K562 (cell line): ENCODE measurements around the gene SPRED2. TPM values are rescaled to one million over a fixed set of nuclear protein-coding genes. Genes with fewer than 3 reads are reported as not detected.

ENCODE experiments used
- ATAC-seq: fragments of 200-7000 bp; cut with Tn5 transposase; 3 replicates; pipeline ENCODE4 v1.9.1; 2020; ENCODE audit warnings: moderate library complexity
- BruUV-seq: library from RNA; stranded (reverse); fragments of 400-500 nt; replicated peaks from 2 replicates; lab custom pipeline; 2021; lab: Mats Ljungman, UMichigan
- CTCF ChIA-PET: fragments of 300-600 bp; formaldehyde crosslinking; extraction: SDS; loops from one replicate; lab custom pipeline; 2021; ENCODE audit warnings: low intra/inter-chr PET ratio; lab: Yijun Ruan, JAX
- POLR2A ChIA-PET: fragments of 300-600, 350-650 bp; sonication (Branson Sonifier 250); formaldehyde crosslinking; extraction: SDS; loops from one replicate; lab custom pipeline; 2021; ENCODE audit warnings: antibody characterized with exemption, inconsistent platforms; lab: Yijun Ruan, JAX
- DNase-seq, 4 experiments: peaks; one replicate each; pipeline versions ENCODE4 v3.0.0 to v3.0.0-alpha.2; 2011 to 2018; ENCODE audit warnings: low spot score in 3 of 4, mixed read lengths in 3 of 4; ENCODE audit errors: extremely low read depth in 1 of 4
- FAIRE-seq: peaks from 2 replicates; lab custom pipeline; 2011; peaks lifted over from hg19 to GRCh38; lab: Jason Lieb, UNC
- H2AFZ ChIP-seq: 2 replicates; pipeline ENCODE4 v1.6.0; 2011; ENCODE audit warnings: low read depth, low read length, control low read depth, inconsistent platforms
- H3K27ac ChIP-seq: fragments of 200-600 bp; 3 replicates; pipeline ENCODE4 v1.8.0; 2011; ENCODE audit warnings: low read depth, mild to moderate bottlenecking, control low read depth, inconsistent platforms, low read length, moderate library complexity, mixed read lengths; ENCODE audit errors: extremely low read depth
- H3K27me3 ChIP-seq, 2 experiments: fragments of 300-600 bp in 1 of 2; 2 replicates in 1 of 2; 3 replicates in 1 of 2; pipeline versions ENCODE4 v1.6.0 to v1.8.0; 2011; ENCODE audit warnings: inconsistent platforms in 2 of 2, low read length in 2 of 2, mild to moderate bottlenecking in 1 of 2, mixed read lengths in 1 of 2, moderate library complexity in 1 of 2; ENCODE audit not compliant: control insufficient read depth in 2 of 2, insufficient read depth in 2 of 2
- H3K36me3 ChIP-seq: fragments of 300-600 bp; 3 replicates; pipeline ENCODE4 v1.8.0; 2011; ENCODE audit warnings: mild to moderate bottlenecking, low read length, inconsistent platforms; ENCODE audit not compliant: control insufficient read depth, insufficient read depth
- H3K4me1 ChIP-seq, 2 experiments: fragments of 200-600 bp in 1 of 2; replicated peaks in 1 of 2; 2 replicates in 1 of 2; 3 replicates in 1 of 2; pipeline versions ENCODE4 v1.5.1 to v1.8.0; 2011; ENCODE audit warnings: inconsistent platforms in 2 of 2, low read length in 2 of 2, mild to moderate bottlenecking in 1 of 2, mixed read lengths in 1 of 2, moderate library complexity in 1 of 2; ENCODE audit not compliant: control insufficient read depth in 2 of 2, insufficient read depth in 2 of 2
- H3K4me2 ChIP-seq: 2 replicates; pipeline ENCODE4 v1.6.1; 2011; ENCODE audit warnings: low read length, control low read depth, inconsistent platforms, mixed read lengths; ENCODE audit not compliant: insufficient read depth
- H3K4me3 ChIP-seq: fragments of 200-600 bp; sonication (generic), shearing (Covaris generic); 2 replicates; pipeline ENCODE4 v1.5.1; 2016; ENCODE audit warnings: control low read depth, inconsistent platforms
- H3K79me2 ChIP-seq: fragments of 200-600 bp; 3 replicates; pipeline ENCODE4 v1.8.0; 2011; ENCODE audit warnings: low read length, inconsistent platforms; ENCODE audit not compliant: control insufficient read depth, insufficient read depth
- H3K9ac ChIP-seq, 2 experiments: 2 replicates each; pipeline versions ENCODE4 v1.6.0 to v1.6.1; 2011; ENCODE audit warnings: low read depth in 2 of 2, low read length in 2 of 2, control low read depth in 1 of 2, inconsistent platforms in 1 of 2, mild to moderate bottlenecking in 1 of 2, mixed read lengths in 1 of 2; ENCODE audit not compliant: insufficient read depth in 1 of 2
- H3K9me1 ChIP-seq: one replicate; pipeline ENCODE4 v1.6.0; 2011; ENCODE audit warnings: inconsistent platforms, mild to moderate bottlenecking, low read length, moderate library complexity; ENCODE audit not compliant: control insufficient read depth, insufficient read depth
- H3K9me3 ChIP-seq: replicated peaks from 2 replicates; pipeline ENCODE4 v1.5.1; 2011; ENCODE audit warnings: low read depth, low read length, inconsistent platforms; ENCODE audit not compliant: control insufficient read depth, insufficient read depth
- H4K20me1 ChIP-seq: replicated peaks from 2 replicates; pipeline ENCODE4 v1.6.1; 2011; ENCODE audit warnings: low read length, inconsistent platforms, mixed read lengths; ENCODE audit not compliant: control insufficient read depth, insufficient read depth
- CBX2 ChIP-seq: fragments of 200-600 bp; sonication (generic); IDR thresholded peaks from one replicate; pipeline ENCODE4 v1.6.1; 2012; ENCODE audit warnings: mild to moderate bottlenecking, low read length, inconsistent platforms; ENCODE audit not compliant: insufficient read depth, poor library complexity, severe bottlenecking
- ILK ChIP-seq: fragments of 450-650 bp; IDR thresholded peaks from 2 replicates; pipeline ENCODE4 v1.6.1; 2016; ENCODE audit warnings: missing genetic modification characterization, low read depth, mild to moderate bottlenecking, missing compliant biosample characterization, moderate library complexity, borderline replicate concordance
- MEIS2 ChIP-seq: fragments of 450-650 bp; IDR thresholded peaks from 2 replicates; pipeline ENCODE4 v1.6.1; 2014; ENCODE audit warnings: mild to moderate bottlenecking; ENCODE audit not compliant: partially characterized antibody
- MYBL2 ChIP-seq, 2 experiments: fragments of 450-650 bp in 1 of 2; sonication (generic) in 1 of 2; formaldehyde crosslinking in 1 of 2; IDR thresholded peaks; 2 replicates each; pipeline versions ENCODE4 v1.6.1 to v1.8.1; 2017 to 2022; ENCODE audit warnings: borderline replicate concordance in 1 of 2, inconsistent platforms in 1 of 2, low read depth in 1 of 2, mild to moderate bottlenecking in 1 of 2, missing genetic modification reagents in 1 of 2, moderate library complexity in 1 of 2
- NELFE ChIP-seq: IDR thresholded peaks from 2 replicates; pipeline ENCODE4 v1.6.1; 2011; ENCODE audit warnings: mild to moderate bottlenecking; ENCODE audit not compliant: insufficient read depth, insufficient read length
- PRMT5 ChIP-seq: sonication (generic); formaldehyde crosslinking; IDR thresholded peaks from 2 replicates; pipeline ENCODE4 v1.5.0; 2020; ENCODE audit warnings: missing genetic modification reagents
- PTRF ChIP-seq: fragments of 450-650 bp; IDR thresholded peaks from 2 replicates; pipeline ENCODE4 v1.6.1; 2016; ENCODE audit warnings: mild to moderate bottlenecking, missing genetic modification characterization, missing compliant biosample characterization
- RHOXF2B ChIP-seq: fragments of 250-450 bp; sonication (Bioruptor Pico); conservative IDR thresholded peaks from 2 replicates; pipeline ENCODE4 v1.5.1; 2021
- SMAD2 ChIP-seq: fragments of 150-350 bp; IDR thresholded peaks from 2 replicates; pipeline ENCODE4 v1.6.1; 2014; ENCODE audit warnings: low read depth, mild to moderate bottlenecking, low read length
- SMARCE1 ChIP-seq: fragments of 450-650 bp; IDR thresholded peaks from 2 replicates; pipeline ENCODE4 v1.7.1; 2016; ENCODE audit warnings: mild to moderate bottlenecking
- SRSF1 ChIP-seq: fragments of 200-400 bp; formaldehyde crosslinking; IDR thresholded peaks from 2 replicates; pipeline ENCODE4 v1.6.1; 2017; ENCODE audit warnings: mild to moderate bottlenecking, low read depth, low read length, moderate library complexity
- ZBTB8A ChIP-seq: fragments of 450-650 bp; IDR thresholded peaks from 2 replicates; pipeline ENCODE4 v1.6.1; 2018; ENCODE audit warnings: mild to moderate bottlenecking, moderate library complexity; ENCODE audit not compliant: partially characterized antibody
- ZC3H4 ChIP-seq: sonication (generic); formaldehyde crosslinking; IDR thresholded peaks from 2 replicates; pipeline ENCODE4 v1.9.0; 2021; ENCODE audit warnings: missing genetic modification reagents, borderline replicate concordance
- ZC3H8 ChIP-seq: fragments of 450-650 bp; IDR thresholded peaks from 2 replicates; pipeline ENCODE4 v1.6.1; 2017
- ZFX ChIP-seq: sonication (generic); formaldehyde crosslinking; IDR thresholded peaks from 2 replicates; pipeline ENCODE4 v1.8.0; 2022; ENCODE audit warnings: mild to moderate bottlenecking, missing genetic modification reagents, moderate library complexity
- ZNF316 ChIP-seq: fragments of 450-650 bp; IDR thresholded peaks from 2 replicates; pipeline ENCODE4 v1.6.1; 2016
- WGBS: fragments of 100-300 bp; shearing (Covaris generic); methylation state at CpG from one replicate; pipeline ENCODE4 v1.1.6; 2016; ENCODE audit warnings: low coverage, mixed read lengths; ENCODE audit not compliant: insufficient coverage; ENCODE audit errors: missing lambda C conversion rate; 5-methylcytosine and 5-hydroxymethylcytosine counted together
- in situ Hi-C: fragments of 300-500 bp; cut with MboI; formaldehyde crosslinking; loops from 4 replicates; pipeline ENCODE4 v1.15.0; 2018; ENCODE audit warnings: inconsistent platforms, mixed read lengths
- intact Hi-C: fragments of 100-400 bp; cut with micrococcal nuclease; formaldehyde crosslinking; loops from 2 replicates; pipeline ENCODE4 v1.14.2; 2022
- polyA plus RNA-seq, 8 experiments: library from polyadenylated mRNA; depleted of rRNA in 4 of 8; stranded (reverse) in 5 of 8; unstranded in 3 of 8; fragments of >200 nt; fragmentation: Nextera tagmentation in 2 of 8; fragmentation: Illumina TruSeq in 1 of 8; extraction: Ambion mirVana in 2 of 8; extraction: Trizol in 1 of 8; gene quantifications; 2 replicates each; pipeline versions ENCODE4 v1.2.1 to v1.2.3, GENCODE V29; 2011 to 2014; ENCODE audit warnings: inconsistent platforms in 1 of 8, missing spikeins in 1 of 8
- total RNA-seq, 7 experiments: library from RNA; depleted of rRNA in 6 of 7; stranded (reverse); fragments of >200 nt in 6 of 7; fragmentation: Illumina TruSeq in 2 of 7; extraction: Trizol in 2 of 7; gene quantifications; 2 replicates each; pipeline versions ENCODE4 v1.2.1 to v1.2.3, GENCODE V29; 2011 to 2021; ENCODE audit warnings: low replicate concordance in 1 of 7
- TF ChIP-seq, protein P1 (sequence below): fragments of 250-450 bp; sonication (Bioruptor Pico); IDR thresholded peaks from 2 replicates; pipeline ENCODE4 v1.8.0; 2021; ENCODE audit warnings: moderate library complexity, mild to moderate bottlenecking, inconsistent platforms
- TF ChIP-seq, protein P2 (sequence below): sonication (generic); formaldehyde crosslinking; IDR thresholded peaks from 2 replicates; pipeline ENCODE4 v1.8.1; 2023; ENCODE audit warnings: mild to moderate bottlenecking, missing genetic modification reagents, moderate library complexity
- TF ChIP-seq, protein P3 (sequence below): IDR thresholded peaks from 2 replicates; pipeline ENCODE4 v1.6.1; 2016; ENCODE audit warnings: missing genetic modification characterization, missing compliant biosample characterization
- TF ChIP-seq, protein P4 (sequence below), 3 experiments: IDR thresholded peaks in 2 of 3; conservative IDR thresholded peaks in 1 of 3; 2 replicates each; pipeline ENCODE4 v1.5.1; 2011 to 2012; ENCODE audit warnings: low read length in 3 of 3, mild to moderate bottlenecking in 3 of 3, control low read depth in 2 of 3, improper control_type of control experiment in 1 of 3, inconsistent platforms in 1 of 3, low read depth in 1 of 3, mixed read lengths in 1 of 3, moderate library complexity in 1 of 3; ENCODE audit not compliant: insufficient read depth in 2 of 3

The SPRED2 gene
- total and polyA plus RNA-seq, 9 of the 15 experiments (the other 6 are each of a cell fraction or from before 2014, with no cell fraction given) = 4.6 to 50.8 (median 14.1) TPM

DNA sequence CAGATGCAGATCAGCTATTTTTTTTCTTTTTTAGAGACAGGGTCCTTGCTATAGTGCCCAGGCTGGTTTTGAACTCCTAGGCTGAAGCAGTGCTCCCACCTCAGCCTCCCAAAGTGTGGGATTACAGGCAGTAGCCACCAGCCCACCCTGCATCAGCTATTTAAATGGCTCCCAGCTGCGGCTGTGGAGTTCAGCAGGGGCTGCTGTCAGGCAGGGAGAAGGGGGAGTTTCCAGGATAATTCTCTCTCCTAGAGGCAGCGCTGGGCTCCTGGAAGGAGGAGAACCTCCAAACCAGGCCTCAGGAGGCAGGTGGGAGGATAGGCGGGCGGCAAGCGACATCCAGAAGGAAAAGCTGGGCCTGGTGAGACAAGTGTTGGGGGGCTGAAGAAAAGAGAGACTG lies 139.0 kb downstream of the SPRED2 start:
- Histone ChIP-seq H3K4me2 (no peak overlapping the region), H4K20me1 (no peaks in the 10 kb centered on the region), H3K9me3 (no peaks in the 10 kb centered on the region), H3K4me3 (no peak overlapping the region), H3K27ac (no peak overlapping the region), H3K9me1 (no peaks in the 10 kb centered on the region), H3K4me1 (peaks cover 30 to 34% of the 10 kb centered on the region in 2 experiments), H3K36me3 (no peaks in the 10 kb centered on the region), H3K27me3 (no peaks in the 10 kb centered on the region), H3K79me2 (no peaks in the 10 kb centered on the region), H2AFZ (peak overlapping the region; percentile 50), H3K9ac (no peak overlapping the region; a peak in 1 of 4 replicates)
- BruUV-seq = no TSS peak
- intact Hi-C loops = no loop called here
- DNase-seq (no peak), FAIRE-seq (no peak), ATAC-seq (peak; percentile 6; the same call in 1 of the 3 replicates)
- WGBS = 92% methylated on average over 4 of the region's 5 CpGs
- in situ Hi-C loops = no loop called here
- TF ChIP-seq, protein P1, sequence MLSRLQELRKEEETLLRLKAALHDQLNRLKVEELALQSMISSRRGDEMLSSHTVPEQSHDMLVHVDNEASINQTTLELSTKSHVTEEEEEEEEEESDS (CRISPR knock-in tag) = no peak
- TF ChIP-seq ZFX = no peak
- no peak for TF ChIP-seq CBX2
- TF ChIP-seq RHOXF2B (CRISPR knock-in tag) = no peak
- no peak for TF ChIP-seq SRSF1
- TF ChIP-seq ZC3H4 (CRISPR knock-in tag) = no peak
- TF ChIP-seq SMAD2 = no peak
- TF ChIP-seq NELFE = no peak
- TF ChIP-seq, protein P2, sequence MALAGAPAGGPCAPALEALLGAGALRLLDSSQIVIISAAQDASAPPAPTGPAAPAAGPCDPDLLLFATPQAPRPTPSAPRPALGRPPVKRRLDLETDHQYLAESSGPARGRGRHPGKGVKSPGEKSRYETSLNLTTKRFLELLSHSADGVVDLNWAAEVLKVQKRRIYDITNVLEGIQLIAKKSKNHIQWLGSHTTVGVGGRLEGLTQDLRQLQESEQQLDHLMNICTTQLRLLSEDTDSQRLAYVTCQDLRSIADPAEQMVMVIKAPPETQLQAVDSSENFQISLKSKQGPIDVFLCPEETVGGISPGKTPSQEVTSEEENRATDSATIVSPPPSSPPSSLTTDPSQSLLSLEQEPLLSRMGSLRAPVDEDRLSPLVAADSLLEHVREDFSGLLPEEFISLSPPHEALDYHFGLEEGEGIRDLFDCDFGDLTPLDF (CRISPR knock-in tag) = no peak
- no peak for TF ChIP-seq ZNF316
- no peak for TF ChIP-seq PRMT5
- no peak for TF ChIP-seq ZC3H8
- TF ChIP-seq MEIS2 = no peak
- TF ChIP-seq, protein P3, sequence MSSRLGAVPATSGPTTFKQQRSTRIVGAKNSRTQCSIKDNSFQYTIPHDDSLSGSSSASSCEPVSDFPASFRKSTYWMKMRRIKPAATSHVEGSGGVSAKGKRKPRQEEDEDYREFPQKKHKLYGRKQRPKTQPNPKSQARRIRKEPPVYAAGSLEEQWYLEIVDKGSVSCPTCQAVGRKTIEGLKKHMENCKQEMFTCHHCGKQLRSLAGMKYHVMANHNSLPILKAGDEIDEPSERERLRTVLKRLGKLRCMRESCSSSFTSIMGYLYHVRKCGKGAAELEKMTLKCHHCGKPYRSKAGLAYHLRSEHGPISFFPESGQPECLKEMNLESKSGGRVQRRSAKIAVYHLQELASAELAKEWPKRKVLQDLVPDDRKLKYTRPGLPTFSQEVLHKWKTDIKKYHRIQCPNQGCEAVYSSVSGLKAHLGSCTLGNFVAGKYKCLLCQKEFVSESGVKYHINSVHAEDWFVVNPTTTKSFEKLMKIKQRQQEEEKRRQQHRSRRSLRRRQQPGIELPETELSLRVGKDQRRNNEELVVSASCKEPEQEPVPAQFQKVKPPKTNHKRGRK (tag) = no peak
- no peak for TF ChIP-seq ILK (tag)
- no peak for TF ChIP-seq MYBL2 (IDR thresholded peaks at IDR 0.05; ENCODE audit: low read depth)
- no peak for TF ChIP-seq MYBL2 (CRISPR knock-in tag; IDR thresholded peaks at IDR 0.05; ENCODE audit: borderline replicate concordance)
- no peak for TF ChIP-seq ZBTB8A
- TF ChIP-seq PTRF (tag) = no peak
- TF ChIP-seq, protein P4, sequence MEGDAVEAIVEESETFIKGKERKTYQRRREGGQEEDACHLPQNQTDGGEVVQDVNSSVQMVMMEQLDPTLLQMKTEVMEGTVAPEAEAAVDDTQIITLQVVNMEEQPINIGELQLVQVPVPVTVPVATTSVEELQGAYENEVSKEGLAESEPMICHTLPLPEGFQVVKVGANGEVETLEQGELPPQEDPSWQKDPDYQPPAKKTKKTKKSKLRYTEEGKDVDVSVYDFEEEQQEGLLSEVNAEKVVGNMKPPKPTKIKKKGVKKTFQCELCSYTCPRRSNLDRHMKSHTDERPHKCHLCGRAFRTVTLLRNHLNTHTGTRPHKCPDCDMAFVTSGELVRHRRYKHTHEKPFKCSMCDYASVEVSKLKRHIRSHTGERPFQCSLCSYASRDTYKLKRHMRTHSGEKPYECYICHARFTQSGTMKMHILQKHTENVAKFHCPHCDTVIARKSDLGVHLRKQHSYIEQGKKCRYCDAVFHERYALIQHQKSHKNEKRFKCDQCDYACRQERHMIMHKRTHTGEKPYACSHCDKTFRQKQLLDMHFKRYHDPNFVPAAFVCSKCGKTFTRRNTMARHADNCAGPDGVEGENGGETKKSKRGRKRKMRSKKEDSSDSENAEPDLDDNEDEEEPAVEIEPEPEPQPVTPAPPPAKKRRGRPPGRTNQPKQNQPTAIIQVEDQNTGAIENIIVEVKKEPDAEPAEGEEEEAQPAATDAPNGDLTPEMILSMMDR (IDR thresholded peaks at IDR 0.05 in 2 of 3, conservative IDR thresholded peaks at IDR 0.05 in 1 of 3; ENCODE audit: insufficient read depth in 2 of 3, low read depth in 1 of 3, low read length in 3 of 3) = no peak
- TF ChIP-seq SMARCE1 = no peak
- CTCF ChIA-PET = no interaction called here
- POLR2A ChIA-PET = interaction anchor here (0.5 to 2.7 kb wide), 7 partner anchors 10 to 332 kb away, joined by 3 to 16 read pairs (median 5); no protein-coding TSS in a partner anchor
